ENCODE data around the gene MYOCOS. TPM values are rescaled to one million over a fixed set of nuclear protein-coding genes. Genes with fewer than 3 reads are reported as not detected.
"Not testable (repeated sequence)": the region's sequence is repeated elsewhere in the genome, so short reads cannot be mapped to it uniquely, and the experiment has no call there.

MYOCOS gene
- total RNA-seq, result not detected in 2 replicates

GRCh38 chr1:171622152-171622462 lies at the start of gene MYOCOS:
Gene MYOCOS (plus strand): TSS chr1:171622243. CDS start chr1:171623884, 1,641 bp downstream.
- no peak for DNase-seq (ENCODE audit: extremely low read depth, low read depth, low spot score)

GRCh38 chr1:171576144-171576543 lies 45.9 kb upstream of the MYOCOS start:
- no peak for DNase-seq (ENCODE audit: extremely low read depth, low read depth, low spot score)

- no peak for DNase-seq (ENCODE audit: extremely low read depth, low read depth, low spot score)
Observed at GRCh38 chr1:171581226-171581625, 40.8 kb upstream of the MYOCOS start.

GRCh38 chr1:171581766-171582165 lies 40.3 kb upstream of the MYOCOS start:
- DNase-seq (ENCODE audit: extremely low read depth, low read depth, low spot score), result no peak

GRCh38 chr1:171582589-171582988 lies 39.5 kb upstream of the MYOCOS start:
- no peak for DNase-seq (ENCODE audit: extremely low read depth, low read depth, low spot score)

- DNase-seq (ENCODE audit: extremely low read depth, low read depth, low spot score), result no peak
Observed at GRCh38 chr1:171583591-171584201, 38.3 kb upstream of the MYOCOS start.

- DNase-seq (ENCODE audit: extremely low read depth, low read depth, low spot score), result no peak
Observed at GRCh38 chr1:171585715-171586114, 36.3 kb upstream of the MYOCOS start.

GRCh38 chr1:171588230-171588629 lies 33.8 kb upstream of the MYOCOS start:
- no peak for DNase-seq (ENCODE audit: extremely low read depth, low read depth, low spot score)

GRCh38 chr1:171590022-171590421 lies 32.0 kb upstream of the MYOCOS start:
- no peak for DNase-seq (ENCODE audit: extremely low read depth, low read depth, low spot score)

GRCh38 chr1:171595324-171595723 lies 26.7 kb upstream of the MYOCOS start:
- no peak for DNase-seq (ENCODE audit: extremely low read depth, low read depth, low spot score)

GRCh38 chr1:171596119-171596518 lies 25.9 kb upstream of the MYOCOS start:
- no peak for DNase-seq (ENCODE audit: extremely low read depth, low read depth, low spot score)

- DNase-seq (ENCODE audit: extremely low read depth, low read depth, low spot score), result no peak
Observed at GRCh38 chr1:171596705-171597104, 25.3 kb upstream of the MYOCOS start.

- no peak for DNase-seq (ENCODE audit: extremely low read depth, low read depth, low spot score)
Observed at GRCh38 chr1:171597203-171597602, 24.8 kb upstream of the MYOCOS start.

GRCh38 chr1:171600310-171600709 lies 21.7 kb upstream of the MYOCOS start:
- DNase-seq (ENCODE audit: extremely low read depth, low read depth, low spot score), result not testable (repeated sequence)

- no peak for DNase-seq (ENCODE audit: extremely low read depth, low read depth, low spot score)
Observed at GRCh38 chr1:171600862-171601261, 21.2 kb upstream of the MYOCOS start.

GRCh38 chr1:171603042-171603441 lies 19.0 kb upstream of the MYOCOS start:
- not testable (repeated sequence) for DNase-seq (ENCODE audit: extremely low read depth, low read depth, low spot score)

- no peak for DNase-seq (ENCODE audit: extremely low read depth, low read depth, low spot score)
Observed at GRCh38 chr1:171606402-171606941, 15.6 kb upstream of the MYOCOS start.

- no peak for DNase-seq (ENCODE audit: extremely low read depth, low read depth, low spot score)
Observed at GRCh38 chr1:171610385-171610784, 11.7 kb upstream of the MYOCOS start.

- no peak for DNase-seq (ENCODE audit: extremely low read depth, low read depth, low spot score)
Observed at GRCh38 chr1:171611306-171611705, 10.7 kb upstream of the MYOCOS start.

- no peak for DNase-seq (ENCODE audit: extremely low read depth, low read depth, low spot score)
Observed at GRCh38 chr1:171613282-171613681, 8.8 kb upstream of the MYOCOS start.

- DNase-seq (ENCODE audit: extremely low read depth, low read depth, low spot score), result not testable (repeated sequence)
Observed at GRCh38 chr1:171615122-171615906, 6.7 kb upstream of the MYOCOS start.

- no peak for DNase-seq (ENCODE audit: extremely low read depth, low read depth, low spot score)
Observed at GRCh38 chr1:171616586-171616985, 5.5 kb upstream of the MYOCOS start.
